ENCODE results near the gene OR4S2. TPM values are rescaled to one million over a fixed set of nuclear protein-coding genes. Genes with fewer than 3 reads are reported as not detected.

OR4S2 gene, protein sequence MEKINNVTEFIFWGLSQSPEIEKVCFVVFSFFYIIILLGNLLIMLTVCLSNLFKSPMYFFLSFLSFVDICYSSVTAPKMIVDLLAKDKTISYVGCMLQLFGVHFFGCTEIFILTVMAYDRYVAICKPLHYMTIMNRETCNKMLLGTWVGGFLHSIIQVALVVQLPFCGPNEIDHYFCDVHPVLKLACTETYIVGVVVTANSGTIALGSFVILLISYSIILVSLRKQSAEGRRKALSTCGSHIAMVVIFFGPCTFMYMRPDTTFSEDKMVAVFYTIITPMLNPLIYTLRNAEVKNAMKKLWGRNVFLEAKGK
- not detected for polyA plus RNA-seq (2013, experiment 1 of 2)
- not detected for polyA plus RNA-seq (2013, experiment 2 of 2)

DNA sequence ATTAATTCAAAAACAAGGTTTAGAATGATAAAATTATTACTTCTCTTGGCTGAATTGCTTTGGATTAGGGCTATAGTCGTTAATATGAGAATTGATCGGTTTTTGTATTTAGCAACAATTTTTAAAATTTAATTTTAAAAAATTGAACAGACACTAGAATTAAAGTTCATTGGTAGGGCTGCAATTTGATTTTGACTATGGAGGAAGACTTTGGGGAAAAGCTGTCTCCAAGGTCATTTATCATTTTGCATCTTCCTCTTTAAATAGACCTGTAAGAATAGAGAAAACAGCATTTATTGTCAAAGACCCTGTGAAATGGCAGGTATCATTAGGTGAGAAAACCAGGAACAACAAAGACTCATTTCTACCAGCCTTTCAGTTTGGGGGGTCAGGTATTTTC is at the start of gene OR4S2:
TSS of gene OR4S2 (plus strand) at position 301 of the 400 bp plus-strand sequence. CDS start 2,577 bp downstream, outside the sequence.
- H3K18ac ChIP-seq (ENCODE audit: low read depth in 1 of 2, low read length in 2 of 2) = no peak within 1 kb of the TSS
- no peak for DNase-seq
- H2AK5ac ChIP-seq (ENCODE audit: low read length, severe bottlenecking) = no peak within 1 kb of the TSS
- no peak within 1 kb of the TSS for H3K4ac ChIP-seq (ENCODE audit: low read depth in 1 of 2, low read length in 2 of 2)
- H4K91ac ChIP-seq (ENCODE audit: low read length) = no peak within 1 kb of the TSS
- H2BK120ac ChIP-seq (ENCODE audit: low read depth, low read length) = no peak within 1 kb of the TSS
- no peak within 1 kb of the TSS for H3K23ac ChIP-seq (ENCODE audit: low read length in 2 of 2)
- H3K4me1 ChIP-seq (ENCODE audit: control insufficient read depth, insufficient read depth, low read depth, low read length) = no peaks in the 10 kb centered on the region
- H3K79me1 ChIP-seq (replicated peaks; ENCODE audit: low read length, poor library complexity, severe bottlenecking) = no peaks in the 10 kb centered on the region
- no peak within 1 kb of the TSS for H3K27ac ChIP-seq (ENCODE audit: low read length, poor library complexity, severe bottlenecking)
- no peak within 1 kb of the TSS for H2AFZ ChIP-seq (ENCODE audit: low read depth, low read length)
- H2BK5ac ChIP-seq (ENCODE audit: low read depth, low read length, poor library complexity, severe bottlenecking) = no peak within 1 kb of the TSS
- H2BK12ac ChIP-seq (ENCODE audit: low read length in 2 of 2) = no peak within 1 kb of the TSS
- H3K4me3 ChIP-seq (ENCODE audit: insufficient read depth in 1 of 2, low read depth in 1 of 2, low read length in 2 of 2) = no peak within 1 kb of the TSS
- H3K27me3 ChIP-seq (ENCODE audit: control insufficient read depth in 1 of 2, insufficient read depth in 1 of 2, low read length in 2 of 2) = no peaks in the 10 kb centered on the region
- no peak within 1 kb of the TSS for H2BK15ac ChIP-seq (ENCODE audit: low read depth, poor library complexity, severe bottlenecking)
- H3K9me3 ChIP-seq (ENCODE audit: control insufficient read depth, low read length) = peaks cover 14% of the 10 kb centered on the region
- WGBS = no CpG with 5 or more reads among the region's 2 CpGs
- no peak within 1 kb of the TSS for H4K8ac ChIP-seq (ENCODE audit: low read length)
- no peaks in the 10 kb centered on the region for H3K36me3 ChIP-seq (ENCODE audit: control insufficient read depth in 1 of 2, insufficient read depth in 2 of 2, low read depth in 1 of 2, low read length in 2 of 2)
- no peak within 1 kb of the TSS for H3K4me2 ChIP-seq (ENCODE audit: low read length, poor library complexity, severe bottlenecking)
- no peak within 1 kb of the TSS for H3K14ac ChIP-seq (ENCODE audit: low read length in 2 of 2)
- no peak within 1 kb of the TSS for H3K9ac ChIP-seq (ENCODE audit: low read length)

DNA sequence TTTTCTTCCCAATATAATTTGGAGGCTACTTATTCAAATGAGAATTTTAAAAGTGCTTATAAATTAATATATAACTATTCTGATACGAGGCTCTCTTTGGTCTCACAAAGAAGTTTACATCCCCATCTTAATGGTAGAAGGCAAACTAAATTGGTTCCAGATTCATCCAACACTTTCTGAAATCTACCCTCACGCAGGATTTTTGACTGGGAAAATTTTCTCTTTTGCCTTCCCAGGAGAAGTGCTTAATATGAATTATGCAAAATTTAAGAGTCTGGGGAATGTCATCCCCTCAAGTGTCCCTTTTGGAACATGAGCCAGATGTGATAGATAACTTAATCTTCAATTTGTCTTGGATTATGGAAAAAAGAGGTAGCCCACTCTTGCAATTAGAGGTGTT is 40.6 kb upstream of the OR4S2 start, which contains the start of gene OR4C11:
TSS of gene OR4C11 (minus strand) at position 101 of the 400 bp plus-strand sequence. CDS start 3,272 bp downstream, outside the sequence.
- Histone ChIP-seq H3K9me3 (ENCODE audit: control insufficient read depth, low read length) (peaks cover 24% of the 10 kb centered on the region), H3K4me3 (ENCODE audit: insufficient read depth in 1 of 2, low read depth in 1 of 2, low read length in 2 of 2) (no peak within 1 kb of the TSS), H4K91ac (ENCODE audit: low read length) (no peak within 1 kb of the TSS), H2BK12ac (ENCODE audit: low read length in 2 of 2) (no peak within 1 kb of the TSS), H2AK5ac (ENCODE audit: low read length, severe bottlenecking) (no peak within 1 kb of the TSS), H2AFZ (ENCODE audit: low read depth, low read length) (no peak within 1 kb of the TSS), H3K27ac (ENCODE audit: low read length, poor library complexity, severe bottlenecking) (no peak within 1 kb of the TSS), H2BK15ac (ENCODE audit: low read depth, poor library complexity, severe bottlenecking) (no peak within 1 kb of the TSS), H2BK120ac (ENCODE audit: low read depth, low read length) (no peak within 1 kb of the TSS), H3K36me3 (ENCODE audit: control insufficient read depth in 1 of 2, insufficient read depth in 2 of 2, low read depth in 1 of 2, low read length in 2 of 2) (no peaks in the 10 kb centered on the region), H3K18ac (ENCODE audit: low read depth in 1 of 2, low read length in 2 of 2) (no peak within 1 kb of the TSS), H3K4ac (ENCODE audit: low read depth in 1 of 2, low read length in 2 of 2) (no peak within 1 kb of the TSS), H4K8ac (ENCODE audit: low read length) (no peak within 1 kb of the TSS), H3K14ac (ENCODE audit: low read length in 2 of 2) (no peak within 1 kb of the TSS), H3K23ac (ENCODE audit: low read length in 2 of 2) (no peak within 1 kb of the TSS), H3K4me2 (ENCODE audit: low read length, poor library complexity, severe bottlenecking) (no peak within 1 kb of the TSS), H3K9ac (ENCODE audit: low read length) (no peak within 1 kb of the TSS), H3K27me3 (ENCODE audit: control insufficient read depth in 1 of 2, insufficient read depth in 1 of 2, low read length in 2 of 2) (no peaks in the 10 kb centered on the region), H3K4me1 (ENCODE audit: control insufficient read depth, insufficient read depth, low read depth, low read length) (no peaks in the 10 kb centered on the region), H3K79me1 (replicated peaks; ENCODE audit: low read length, poor library complexity, severe bottlenecking) (no peaks in the 10 kb centered on the region), H2BK5ac (ENCODE audit: low read depth, low read length, poor library complexity, severe bottlenecking) (no peak within 1 kb of the TSS)
- 20% methylated on average over 1 of the region's 2 CpGs for WGBS
- no peak for DNase-seq

DNA sequence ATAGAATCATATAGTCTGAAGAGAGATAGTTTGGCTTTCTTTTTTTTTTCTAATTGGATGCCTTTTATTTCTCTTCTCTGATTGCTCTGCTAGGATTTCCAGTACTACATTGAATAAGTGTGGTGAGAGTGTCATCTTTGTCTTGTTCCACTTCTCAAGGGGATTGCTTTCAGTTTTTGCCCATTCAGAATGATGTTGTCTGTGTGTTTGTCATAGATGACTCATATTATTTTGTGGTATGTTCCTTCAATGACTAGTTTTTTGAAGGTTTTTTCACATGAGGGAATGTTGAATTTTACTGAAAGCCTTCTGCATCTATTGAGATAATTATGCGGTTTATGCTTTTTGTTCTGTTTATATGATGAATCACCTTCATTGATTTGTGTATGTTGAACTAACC is 23.6 kb upstream of the OR4S2 start:
- H3K14ac ChIP-seq (ENCODE audit: low read length in 2 of 2) = no peak overlapping the region
- no peak overlapping the region for H2BK12ac ChIP-seq (ENCODE audit: low read length in 2 of 2)
- no peak overlapping the region for H2AFZ ChIP-seq (ENCODE audit: low read depth, low read length)
- H3K23ac ChIP-seq (ENCODE audit: low read length in 2 of 2) = no peak overlapping the region
- 94% methylated on average over 1 of the region's 1 CpG for WGBS
- no peak overlapping the region for H2BK5ac ChIP-seq (ENCODE audit: low read depth, low read length, poor library complexity, severe bottlenecking)
- H3K18ac ChIP-seq (ENCODE audit: low read depth in 1 of 2, low read length in 2 of 2) = no peak overlapping the region
- no peak overlapping the region for H2AK5ac ChIP-seq (ENCODE audit: low read length, severe bottlenecking)
- peaks cover 20% of the 10 kb centered on the region for H3K9me3 ChIP-seq (ENCODE audit: control insufficient read depth, low read length)
- no peak for DNase-seq
- H2BK15ac ChIP-seq (ENCODE audit: low read depth, poor library complexity, severe bottlenecking) = no peak overlapping the region
- H3K4me3 ChIP-seq (ENCODE audit: insufficient read depth in 1 of 2, low read depth in 1 of 2, low read length in 2 of 2) = no peak overlapping the region
- H3K9ac ChIP-seq (ENCODE audit: low read length) = no peak overlapping the region
- H3K4ac ChIP-seq (ENCODE audit: low read depth in 1 of 2, low read length in 2 of 2) = no peak overlapping the region
- no peak overlapping the region for H2BK120ac ChIP-seq (ENCODE audit: low read depth, low read length)
- no peaks in the 10 kb centered on the region for H3K4me1 ChIP-seq (ENCODE audit: control insufficient read depth, insufficient read depth, low read depth, low read length)
- no peaks in the 10 kb centered on the region for H3K27me3 ChIP-seq (ENCODE audit: control insufficient read depth in 1 of 2, insufficient read depth in 1 of 2, low read length in 2 of 2)
- no peak overlapping the region for H3K4me2 ChIP-seq (ENCODE audit: low read length, poor library complexity, severe bottlenecking)
- no peaks in the 10 kb centered on the region for H3K36me3 ChIP-seq (ENCODE audit: control insufficient read depth in 1 of 2, insufficient read depth in 2 of 2, low read depth in 1 of 2, low read length in 2 of 2)
- H3K79me1 ChIP-seq (replicated peaks; ENCODE audit: low read length, poor library complexity, severe bottlenecking) = no peaks in the 10 kb centered on the region
- H3K27ac ChIP-seq (ENCODE audit: low read length, poor library complexity, severe bottlenecking) = no peak overlapping the region
- no peak overlapping the region for H4K91ac ChIP-seq (ENCODE audit: low read length)
- no peak overlapping the region for H4K8ac ChIP-seq (ENCODE audit: low read length)

DNA sequence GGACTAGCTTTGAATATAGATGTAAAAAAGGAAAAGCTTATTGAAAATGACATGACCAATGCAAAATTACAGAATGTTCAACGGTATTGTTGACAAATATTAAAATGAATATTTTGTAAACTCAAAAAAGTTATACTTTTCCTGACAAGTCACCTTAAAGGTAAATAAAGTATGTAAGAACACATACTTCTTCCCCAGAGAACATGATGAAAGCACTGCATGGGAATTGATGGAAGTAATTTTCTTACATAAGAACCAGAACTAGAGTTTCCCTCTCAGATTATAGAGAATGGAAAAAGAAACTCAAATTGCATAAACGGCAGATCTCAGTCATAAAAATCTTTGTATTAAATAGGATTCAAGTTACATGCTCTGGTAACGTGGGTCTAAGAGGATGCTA is 13.3 kb upstream of the OR4S2 start, which contains the start of gene OR4P4:
TSS of gene OR4P4 (plus strand) at position 301 of the 400 bp plus-strand sequence.
- DNase-seq = no peak
- no peak within 1 kb of the TSS for H2AFZ ChIP-seq (ENCODE audit: low read depth, low read length)
- no peak within 1 kb of the TSS for H2BK120ac ChIP-seq (ENCODE audit: low read depth, low read length)
- peaks cover 28% of the 10 kb centered on the region for H3K9me3 ChIP-seq (ENCODE audit: control insufficient read depth, low read length)
- WGBS = no CpG with 5 or more reads among the region's 3 CpGs
- no peaks in the 10 kb centered on the region for H3K4me1 ChIP-seq (ENCODE audit: control insufficient read depth, insufficient read depth, low read depth, low read length)
- H4K8ac ChIP-seq (ENCODE audit: low read length) = no peak within 1 kb of the TSS
- H2BK12ac ChIP-seq (ENCODE audit: low read length in 2 of 2) = no peak within 1 kb of the TSS
- no peak within 1 kb of the TSS for H2AK5ac ChIP-seq (ENCODE audit: low read length, severe bottlenecking)
- H3K23ac ChIP-seq (ENCODE audit: low read length in 2 of 2) = no peak within 1 kb of the TSS
- H3K27ac ChIP-seq (ENCODE audit: low read length, poor library complexity, severe bottlenecking) = no peak within 1 kb of the TSS
- no peaks in the 10 kb centered on the region for H3K27me3 ChIP-seq (ENCODE audit: control insufficient read depth in 1 of 2, insufficient read depth in 1 of 2, low read length in 2 of 2)
- H3K79me1 ChIP-seq (replicated peaks; ENCODE audit: low read length, poor library complexity, severe bottlenecking) = no peaks in the 10 kb centered on the region
- H3K36me3 ChIP-seq (ENCODE audit: control insufficient read depth in 1 of 2, insufficient read depth in 2 of 2, low read depth in 1 of 2, low read length in 2 of 2) = no peaks in the 10 kb centered on the region
- H3K4me3 ChIP-seq (ENCODE audit: insufficient read depth in 1 of 2, low read depth in 1 of 2, low read length in 2 of 2) = no peak within 1 kb of the TSS
- H3K4me2 ChIP-seq (ENCODE audit: low read length, poor library complexity, severe bottlenecking) = no peak within 1 kb of the TSS
- H3K9ac ChIP-seq (ENCODE audit: low read length) = no peak within 1 kb of the TSS
- no peak within 1 kb of the TSS for H4K91ac ChIP-seq (ENCODE audit: low read length)
- H3K4ac ChIP-seq (ENCODE audit: low read depth in 1 of 2, low read length in 2 of 2) = no peak within 1 kb of the TSS
- H2BK5ac ChIP-seq (ENCODE audit: low read depth, low read length, poor library complexity, severe bottlenecking) = no peak within 1 kb of the TSS
- no peak within 1 kb of the TSS for H3K18ac ChIP-seq (ENCODE audit: low read depth in 1 of 2, low read length in 2 of 2)
- H3K14ac ChIP-seq (ENCODE audit: low read length in 2 of 2) = no peak within 1 kb of the TSS
- H2BK15ac ChIP-seq (ENCODE audit: low read depth, poor library complexity, severe bottlenecking) = no peak within 1 kb of the TSS
